ENCODE measurements around the gene GCK.

DNA sequence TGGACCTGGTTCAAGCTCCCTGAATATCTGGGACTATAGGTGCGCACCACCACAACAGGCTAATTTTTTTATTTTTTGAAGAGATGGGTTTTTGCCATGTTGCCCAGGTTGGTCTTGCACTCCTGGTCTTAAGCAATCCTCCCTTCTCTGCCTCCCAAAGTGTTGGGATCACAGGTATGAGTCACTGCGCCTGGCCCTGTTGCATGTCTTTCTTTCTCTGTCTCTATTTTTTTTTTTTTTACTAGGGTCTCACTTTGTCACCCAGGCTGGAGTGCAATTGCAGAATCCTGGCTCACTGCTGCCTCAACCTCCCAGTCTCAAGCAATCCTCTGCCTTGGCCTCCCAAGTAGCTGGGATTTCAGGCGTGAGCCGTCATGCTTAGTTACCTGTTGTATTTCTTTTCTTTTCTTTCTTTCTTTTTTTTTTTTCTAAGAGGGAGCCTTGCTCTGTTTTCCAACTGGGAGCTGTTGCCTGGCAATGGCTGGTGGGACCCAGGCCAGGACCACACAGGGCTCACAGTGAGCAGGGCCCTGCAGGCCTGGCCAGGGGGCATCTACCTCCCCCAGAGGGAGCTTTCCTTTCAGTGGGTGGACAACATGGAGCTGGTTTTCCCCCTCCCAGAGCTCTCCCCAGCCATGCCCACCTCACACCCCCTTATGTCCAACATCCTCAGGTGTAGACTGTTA lies 54.2 kb downstream of the GCK start:
- TF ChIP-seq POLR2A (IDR thresholded peaks at IDR 0.05; ENCODE audit: low read depth, low read length), result no peak
- no peak for TF ChIP-seq EZH2 (IDR thresholded peaks at IDR 0.05; ENCODE audit: borderline replicate concordance, low read depth, low read length, severe bottlenecking)
- TF ChIP-seq, protein P1, sequence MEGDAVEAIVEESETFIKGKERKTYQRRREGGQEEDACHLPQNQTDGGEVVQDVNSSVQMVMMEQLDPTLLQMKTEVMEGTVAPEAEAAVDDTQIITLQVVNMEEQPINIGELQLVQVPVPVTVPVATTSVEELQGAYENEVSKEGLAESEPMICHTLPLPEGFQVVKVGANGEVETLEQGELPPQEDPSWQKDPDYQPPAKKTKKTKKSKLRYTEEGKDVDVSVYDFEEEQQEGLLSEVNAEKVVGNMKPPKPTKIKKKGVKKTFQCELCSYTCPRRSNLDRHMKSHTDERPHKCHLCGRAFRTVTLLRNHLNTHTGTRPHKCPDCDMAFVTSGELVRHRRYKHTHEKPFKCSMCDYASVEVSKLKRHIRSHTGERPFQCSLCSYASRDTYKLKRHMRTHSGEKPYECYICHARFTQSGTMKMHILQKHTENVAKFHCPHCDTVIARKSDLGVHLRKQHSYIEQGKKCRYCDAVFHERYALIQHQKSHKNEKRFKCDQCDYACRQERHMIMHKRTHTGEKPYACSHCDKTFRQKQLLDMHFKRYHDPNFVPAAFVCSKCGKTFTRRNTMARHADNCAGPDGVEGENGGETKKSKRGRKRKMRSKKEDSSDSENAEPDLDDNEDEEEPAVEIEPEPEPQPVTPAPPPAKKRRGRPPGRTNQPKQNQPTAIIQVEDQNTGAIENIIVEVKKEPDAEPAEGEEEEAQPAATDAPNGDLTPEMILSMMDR (IDR thresholded peaks at IDR 0.05; ENCODE audit: extremely low read depth in 1 of 2, insufficient read depth in 1 of 2, low read depth in 1 of 2, low read length in 2 of 2), result no peak
- no peak for TF ChIP-seq POLR2AphosphoS5 (IDR thresholded peaks at IDR 0.05; ENCODE audit: insufficient read depth, low read depth, low read length)
- TF ChIP-seq JUN (IDR thresholded peaks at IDR 0.05; ENCODE audit: borderline replicate concordance, insufficient read depth, insufficient read length, low read depth), result no peak
- TF ChIP-seq, protein P2, sequence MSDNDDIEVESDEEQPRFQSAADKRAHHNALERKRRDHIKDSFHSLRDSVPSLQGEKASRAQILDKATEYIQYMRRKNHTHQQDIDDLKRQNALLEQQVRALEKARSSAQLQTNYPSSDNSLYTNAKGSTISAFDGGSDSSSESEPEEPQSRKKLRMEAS (IDR thresholded peaks at IDR 0.05; ENCODE audit: insufficient read depth, insufficient read length), result no peak
